BE2C (cell line): Measurements from ENCODE around the gene WNT7A.

Source experiments
- DNase-seq: peaks from one replicate; pipeline ENCODE4 v3.0.0-alpha.2; 2020
- H3K27me3 ChIP-seq: fragments of 250-450 bp; sonication (Bioruptor Pico); 2 replicates; pipeline ENCODE4 v1.5.1; 2020; ENCODE audit warnings: mild to moderate bottlenecking
- H3K36me3 ChIP-seq: fragments of 250-450 bp; sonication (Bioruptor Pico); 2 replicates; pipeline ENCODE4 v1.5.1; 2020; ENCODE audit warnings: mild to moderate bottlenecking
- H3K4me1 ChIP-seq: fragments of 250-450 bp; sonication (Bioruptor Pico); 2 replicates; pipeline ENCODE4 v1.5.1; 2020
- H3K4me3 ChIP-seq: 2 replicates; pipeline ENCODE4 v1.5.1; 2011; ENCODE audit warnings: low read depth, low read length
- H3K9me3 ChIP-seq: fragments of 250-450 bp; sonication (Bioruptor Pico); 2 replicates; pipeline ENCODE4 v1.5.1; 2020
- CTCF ChIP-seq: IDR thresholded peaks from 2 replicates; pipeline ENCODE4 v1.5.1; 2012; ENCODE audit warnings: mild to moderate bottlenecking, low read depth, low read length

Gene WNT7A

GRCh38 chr3:13886593-13887129 is 6.8 kb upstream of the WNT7A start:
- H3K4me1 ChIP-seq = no peaks in the 10 kb centered on the region
- no peak overlapping the region for H3K4me3 ChIP-seq
- DNase-seq = no peak
- no peaks in the 10 kb centered on the region for H3K9me3 ChIP-seq
- no peaks in the 10 kb centered on the region for H3K27me3 ChIP-seq
- no peak for TF ChIP-seq CTCF
- H3K36me3 ChIP-seq = no peaks in the 10 kb centered on the region

- no peaks in the 10 kb centered on the region for H3K36me3 ChIP-seq
- H3K27me3 ChIP-seq = peaks cover 8% of the 10 kb centered on the region
- H3K9me3 ChIP-seq = no peaks in the 10 kb centered on the region
- no peak for TF ChIP-seq CTCF
- H3K4me3 ChIP-seq = no peak overlapping the region
- no peaks in the 10 kb centered on the region for H3K4me1 ChIP-seq
- no peak for DNase-seq
These were observed 5.8 kb upstream of the WNT7A start for GRCh38 chr3:13885704-13886010.

- Histone ChIP-seq H3K9me3 (no peaks in the 10 kb centered on the region), H3K27me3 (peaks cover 14% of the 10 kb centered on the region), H3K36me3 (no peaks in the 10 kb centered on the region), H3K4me3 (no peak overlapping the region), H3K4me1 (no peaks in the 10 kb centered on the region)
- TF ChIP-seq CTCF = peak; percentile 70
- peak; percentile 37 for DNase-seq
These were observed 5.2 kb upstream of the WNT7A start for GRCh38 chr3:13884851-13885703.

GRCh38 chr3:13883681-13884080 is 3.8 kb upstream of the WNT7A start:
- no peaks in the 10 kb centered on the region for H3K36me3 ChIP-seq
- H3K27me3 ChIP-seq = peaks cover 25% of the 10 kb centered on the region
- TF ChIP-seq CTCF = no peak
- no peaks in the 10 kb centered on the region for H3K4me1 ChIP-seq
- H3K4me3 ChIP-seq = no peak overlapping the region
- no peaks in the 10 kb centered on the region for H3K9me3 ChIP-seq
- DNase-seq = no peak

- Histone ChIP-seq H3K9me3 (no peaks in the 10 kb centered on the region), H3K27me3 (peaks cover 33% of the 10 kb centered on the region), H3K4me3 (no peak overlapping the region), H3K4me1 (no peaks in the 10 kb centered on the region), H3K36me3 (no peaks in the 10 kb centered on the region)
- no peak for TF ChIP-seq CTCF
- DNase-seq = no peak
These were observed 3.0 kb upstream of the WNT7A start for GRCh38 chr3:13882876-13883275.
